Naive thymus-derived CD8-positive, alpha-beta T cell (primary cell): ENCODE measurements around the gene PCNX2. TPM values are rescaled to one million over a fixed set of nuclear protein-coding genes. Genes with fewer than 3 reads are reported as not detected.
A peak's percentile ranks its signal among the peaks of the same experiment; 100 is the strongest.
"Not testable (repeated sequence)": the region's sequence is repeated elsewhere in the genome, so short reads cannot be mapped to it uniquely, and the experiment has no call there.

ENCODE experiments used
- ATAC-seq, 2 donors: fragments of 150-1000 bp; cut with Tn5 transposase in 1 of 2; sonication (Bioruptor Pico), chemical (Tn5 transposase) in 1 of 2; 1 replicate in 1 of 2; 2 replicates in 1 of 2; pipeline ENCODE4 v1.10.0; 2021; ENCODE audit warnings: mild to moderate bottlenecking in 2 of 2, moderate library complexity in 2 of 2
- POLR2A ChIA-PET: fragments of 350-600 bp; sonication (Branson Sonifier 250); formaldehyde crosslinking; loops from one replicate; lab custom pipeline; 2021; ENCODE audit warnings: antibody characterized with exemption; lab: Charles Lee
- DNase-seq, 10 donors: peaks; one replicate each; pipeline versions ENCODE4 v3.0.0 to v3.0.0-alpha.2; 2020 to 2022
- H3K27ac Mint-ChIP-seq, 10 donors: one replicate each; pipeline ENCODE4 v1.8.0; 2020 to 2022; ENCODE audit warnings: mild to moderate bottlenecking in 10 of 10, mixed read lengths in 10 of 10, moderate library complexity in 4 of 10, inconsistent platforms in 1 of 10
- H3K27me3 Mint-ChIP-seq, 5 donors: one replicate each; pipeline ENCODE4 v1.8.0; 2021 to 2022; ENCODE audit warnings: mixed read lengths in 5 of 5
- H3K36me3 Mint-ChIP-seq, 3 donors: one replicate each; pipeline ENCODE4 v1.8.0; 2020 to 2022; ENCODE audit warnings: mixed read lengths in 3 of 3, mild to moderate bottlenecking in 2 of 3, inconsistent platforms in 1 of 3
- H3K4me1 Mint-ChIP-seq, 4 donors: one replicate each; pipeline ENCODE4 v1.8.0; 2021 to 2022; ENCODE audit warnings: mixed read lengths in 4 of 4
- H3K4me3 Mint-ChIP-seq, 10 donors: one replicate each; pipeline ENCODE4 v1.8.0; 2020 to 2022; ENCODE audit warnings: mild to moderate bottlenecking in 10 of 10, mixed read lengths in 10 of 10, moderate library complexity in 6 of 10, inconsistent platforms in 1 of 10
- H3K9me3 Mint-ChIP-seq, 9 donors: one replicate each; pipeline ENCODE4 v1.8.0; 2020 to 2022; ENCODE audit warnings: mixed read lengths in 9 of 9, mild to moderate bottlenecking in 3 of 9, inconsistent platforms in 1 of 9, moderate library complexity in 1 of 9
- polyA plus RNA-seq, 3 donors: library from polyadenylated mRNA; unstranded; fragments of 300-500 nt; fragmentation: Illumina TruSeq; gene quantifications; one replicate each; pipeline ENCODE4 v1.2.3, GENCODE V29; 2021
- total RNA-seq, 8 experiments: library from RNA in 2 of 8; stranded (reverse) in 2 of 8; gene quantifications; one replicate each; pipeline ENCODE4 v1.2.3 and lab custom pipeline; 2021 to 2026

The PCNX2 gene
- total and polyA plus RNA-seq, 5 experiments from 2014 or later: 2.2 to 54.8 (median 6.9) TPM

- DNase-seq: no peak
- Mint-ChIP-seq H3K9me3 (no peaks in the 10 kb centered on the region), H3K27me3 (no peaks in the 10 kb centered on the region), H3K4me3 (no peak overlapping the region), H3K36me3 (peaks cover 16 to 32% (median 27%) of the 10 kb centered on the region in 3 donors), H3K4me1 (no peaks in the 10 kb centered on the region), H3K27ac (peak overlapping the region in 1 of 10 donors; percentile 13)
- ATAC-seq: no peak
- POLR2A ChIA-PET: no interaction called here
These were observed 173.5 kb downstream of the PCNX2 start for GRCh38 chr1:233121947-233122559.

GRCh38 chr1:233114860-233115259, 180.7 kb downstream of the PCNX2 start:
- H3K36me3 Mint-ChIP-seq: peaks cover 12 to 49% (median 44%) of the 10 kb centered on the region in 3 donors
- H3K4me3 Mint-ChIP-seq: no peak overlapping the region
- ATAC-seq: no peak
- no peaks in the 10 kb centered on the region for H3K9me3 Mint-ChIP-seq
- peak overlapping the region in 1 of 10 donors; percentile 66 for H3K27ac Mint-ChIP-seq
- no peak for DNase-seq
- H3K27me3 Mint-ChIP-seq: no peaks in the 10 kb centered on the region
- POLR2A ChIA-PET: no interaction called here
- H3K4me1 Mint-ChIP-seq: peaks cover 9 to 25% (median 17%) of the 10 kb centered on the region in 4 donors

- Mint-ChIP-seq H3K36me3 (peaks cover 16 to 56% (median 50%) of the 10 kb centered on the region in 3 donors), H3K4me1 (peaks cover 9 to 25% (median 17%) of the 10 kb centered on the region in 4 donors), H3K4me3 (no peak overlapping the region), H3K27ac (peak overlapping the region in 5 of 10 donors; percentile 1 to 60 (median 31)), H3K27me3 (no peaks in the 10 kb centered on the region), H3K9me3 (no peaks in the 10 kb centered on the region)
- POLR2A ChIA-PET: no interaction called here
- ATAC-seq: no peak
- no peak for DNase-seq
These were observed 181.4 kb downstream of the PCNX2 start for GRCh38 chr1:233114159-233114558.

GRCh38 chr1:233113009-233113879, 182.3 kb downstream of the PCNX2 start:
- Mint-ChIP-seq H3K27me3 (no peaks in the 10 kb centered on the region), H3K4me1 (peaks cover 9 to 25% (median 17%) of the 10 kb centered on the region in 4 donors), H3K36me3 (peaks cover 20 to 58% (median 51%) of the 10 kb centered on the region in 3 donors), H3K4me3 (peak overlapping the region in 2 of 10 donors; percentile 3 to 46), H3K27ac (peak overlapping the region in 1 of 10 donors; percentile 85), H3K9me3 (no peaks in the 10 kb centered on the region)
- ATAC-seq (peak in 1 of 2 donors; percentile 22), DNase-seq (peak in 1 of 10 donors; percentile 4)
- POLR2A ChIA-PET: no interaction called here

DNA sequence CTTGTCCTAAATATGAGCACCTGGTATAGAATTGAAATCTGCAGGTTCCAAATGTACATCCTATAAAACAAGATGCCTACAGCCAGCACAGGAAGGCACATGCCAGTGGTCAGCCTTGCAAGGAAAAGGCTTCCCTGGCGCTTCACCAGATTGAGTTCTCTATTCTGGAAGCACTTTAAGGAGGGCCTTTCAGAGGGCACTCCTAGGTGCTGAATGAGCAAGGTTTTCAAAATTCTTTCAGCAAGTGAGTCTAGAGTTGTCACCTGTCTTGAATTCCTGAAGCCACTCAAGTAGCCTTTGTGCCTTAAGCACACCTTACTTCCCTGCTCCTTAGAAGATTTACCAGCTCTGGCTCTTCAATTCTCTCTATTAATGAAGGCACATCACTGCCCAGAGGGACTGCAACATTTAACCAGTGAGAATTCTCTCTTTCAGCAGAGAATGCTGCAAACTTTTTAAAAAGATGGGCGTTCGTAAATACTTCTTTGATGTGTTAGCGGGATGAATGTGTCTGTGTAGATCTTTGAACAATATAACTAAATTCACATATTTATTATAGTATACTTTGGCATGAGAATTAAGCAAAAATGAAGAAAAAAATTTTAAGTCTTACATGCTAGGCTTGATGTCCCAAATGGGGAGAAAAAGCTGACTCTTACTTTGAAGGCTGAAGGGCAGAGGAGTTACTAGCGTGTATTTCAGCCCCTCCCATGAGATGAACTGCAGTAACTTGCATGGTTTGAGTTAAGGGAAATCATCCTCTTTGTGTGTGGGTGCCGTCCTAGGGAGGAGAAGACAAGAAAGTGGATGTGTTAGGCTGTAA, 183.1 kb downstream of the PCNX2 start:
- Mint-ChIP-seq H3K4me3 (no peak overlapping the region), H3K36me3 (peaks cover 24 to 65% (median 57%) of the 10 kb centered on the region in 3 donors), H3K4me1 (peaks cover 9 to 25% (median 17%) of the 10 kb centered on the region in 4 donors), H3K9me3 (no peaks in the 10 kb centered on the region), H3K27me3 (no peaks in the 10 kb centered on the region), H3K27ac (no peak overlapping the region)
- DNase-seq (no peak), ATAC-seq (no peak)
- POLR2A ChIA-PET: no interaction called here

DNA sequence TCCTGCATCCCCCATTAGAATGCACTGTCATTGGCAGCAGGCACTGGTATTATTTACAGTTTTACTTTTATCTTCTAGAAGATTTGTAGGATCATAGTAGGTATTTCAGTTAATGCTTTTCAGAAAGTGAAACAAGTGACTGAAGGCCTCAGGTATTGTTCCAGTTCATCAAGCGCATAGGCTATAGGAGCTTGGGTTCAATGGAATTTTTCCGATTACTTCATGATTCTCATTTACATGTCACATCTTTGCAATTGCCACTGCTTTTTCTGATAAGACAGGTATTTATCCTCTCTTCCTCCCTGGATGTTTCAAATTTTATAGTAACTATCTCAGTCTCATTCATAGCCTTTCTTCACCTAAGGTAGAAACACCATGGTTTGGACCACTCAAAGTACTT, 183.8 kb downstream of the PCNX2 start:
- Mint-ChIP-seq H3K4me3 (no peak overlapping the region), H3K9me3 (no peaks in the 10 kb centered on the region), H3K4me1 (peaks cover 9 to 25% (median 17%) of the 10 kb centered on the region in 4 donors), H3K27me3 (no peaks in the 10 kb centered on the region), H3K36me3 (peaks cover 28 to 72% (median 62%) of the 10 kb centered on the region in 3 donors), H3K27ac (no peak overlapping the region)
- POLR2A ChIA-PET: no interaction called here
- DNase-seq (no peak), ATAC-seq (no peak)

- Mint-ChIP-seq H3K4me3 (no peak overlapping the region), H3K36me3 (peaks cover 22 to 72% (median 60%) of the 10 kb centered on the region in 3 donors), H3K4me1 (peaks cover 5 to 18% (median 13%) of the 10 kb centered on the region in 4 donors), H3K27ac (peak overlapping the region in 1 of 10 donors; percentile 2), H3K9me3 (peaks cover 0 to 2% (median 0%) of the 10 kb centered on the region in 9 donors), H3K27me3 (no peaks in the 10 kb centered on the region)
- POLR2A ChIA-PET: no interaction called here
- ATAC-seq (no peak), DNase-seq (no peak)
These were observed 186.4 kb downstream of the PCNX2 start for GRCh38 chr1:233109096-233109495.

DNA sequence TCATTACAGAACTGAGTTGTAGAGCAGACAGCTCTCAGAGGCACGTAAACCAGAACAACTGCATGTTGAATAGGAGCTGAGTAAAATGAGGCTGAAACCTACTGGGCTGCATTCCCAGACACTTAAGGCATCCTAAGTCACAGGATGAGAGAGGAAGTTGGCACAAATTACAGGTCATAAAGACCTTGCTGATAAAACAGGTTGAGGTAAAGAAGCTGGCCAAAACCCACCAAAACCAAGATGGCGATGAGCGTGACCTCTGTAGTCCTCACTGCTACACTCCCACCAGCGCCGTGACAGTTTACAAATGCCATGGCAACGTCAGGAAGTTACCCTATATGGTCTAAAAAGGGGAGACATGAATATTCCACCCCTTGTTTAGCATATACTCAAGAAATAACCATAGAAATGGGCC, 187.8 kb downstream of the PCNX2 start:
- Mint-ChIP-seq H3K9me3 (peaks cover 0 to 12% (median 0%) of the 10 kb centered on the region in 9 donors), H3K36me3 (peaks cover 27 to 76% (median 61%) of the 10 kb centered on the region in 3 donors)
- H3K27ac Mint-ChIP-seq, ATAC-seq, H3K27me3 Mint-ChIP-seq, H3K4me3 Mint-ChIP-seq, H3K4me1 Mint-ChIP-seq, POLR2A ChIA-PET, DNase-seq: not testable (repeated sequence)

DNA sequence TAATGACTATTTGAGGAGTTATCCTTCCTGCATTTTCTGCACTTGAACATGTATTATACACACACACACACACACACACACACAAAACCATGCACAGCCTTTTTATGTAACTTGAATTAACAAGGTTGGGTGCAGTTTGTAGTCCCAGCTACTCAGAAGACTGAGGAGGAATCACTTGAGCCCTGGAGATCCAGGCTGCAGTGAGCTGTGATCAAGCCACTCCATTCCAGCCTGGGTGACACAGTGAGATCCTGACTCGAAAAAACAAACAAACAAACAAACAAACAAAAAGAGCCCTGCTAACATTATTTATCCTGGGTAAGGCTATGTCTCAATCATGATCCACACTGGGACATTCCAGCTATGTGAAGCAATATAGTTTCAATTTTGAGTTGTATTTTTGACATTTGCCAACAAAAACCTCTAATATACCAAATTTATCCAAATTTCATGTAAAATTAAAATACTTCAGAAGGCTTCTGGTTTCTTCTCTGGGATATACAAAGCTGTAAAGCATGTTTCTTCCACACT, 188.3 kb downstream of the PCNX2 start:
- no peak overlapping the region for H3K27ac Mint-ChIP-seq
- H3K4me3 Mint-ChIP-seq: no peak overlapping the region
- peaks cover 27 to 72% (median 57%) of the 10 kb centered on the region in 3 donors for H3K36me3 Mint-ChIP-seq

DNA sequence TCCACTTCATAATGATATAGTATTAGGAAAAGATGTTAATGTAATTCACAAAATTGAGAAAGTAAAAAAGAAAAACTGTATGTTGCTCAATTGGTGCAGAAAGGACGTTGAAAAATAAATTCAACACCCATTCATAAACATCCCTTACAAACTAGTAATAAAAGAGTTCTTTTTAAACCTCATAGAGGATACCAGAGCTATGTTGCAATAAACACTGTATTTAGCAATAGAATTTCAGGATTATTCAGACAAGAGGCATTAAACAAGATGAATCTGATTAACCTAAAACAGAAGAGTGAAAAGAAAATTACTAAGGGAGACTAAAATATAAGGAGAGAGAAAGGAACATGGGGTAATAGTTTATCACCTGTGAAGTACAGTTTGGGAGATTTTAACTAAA, 190.3 kb downstream of the PCNX2 start:
- Mint-ChIP-seq H3K4me1 (no peaks in the 10 kb centered on the region), H3K36me3 (peaks cover 20 to 60% (median 43%) of the 10 kb centered on the region in 3 donors)

More for the DNA sequence above, 188.3 kb downstream of the PCNX2 start:
- no peak for DNase-seq
- POLR2A ChIA-PET: no interaction called here
- Mint-ChIP-seq H3K9me3 (peaks cover 0 to 14% (median 0%) of the 10 kb centered on the region in 9 donors), H3K4me1 (no peaks in the 10 kb centered on the region), H3K27me3 (no peaks in the 10 kb centered on the region)
- no peak for ATAC-seq

DNA sequence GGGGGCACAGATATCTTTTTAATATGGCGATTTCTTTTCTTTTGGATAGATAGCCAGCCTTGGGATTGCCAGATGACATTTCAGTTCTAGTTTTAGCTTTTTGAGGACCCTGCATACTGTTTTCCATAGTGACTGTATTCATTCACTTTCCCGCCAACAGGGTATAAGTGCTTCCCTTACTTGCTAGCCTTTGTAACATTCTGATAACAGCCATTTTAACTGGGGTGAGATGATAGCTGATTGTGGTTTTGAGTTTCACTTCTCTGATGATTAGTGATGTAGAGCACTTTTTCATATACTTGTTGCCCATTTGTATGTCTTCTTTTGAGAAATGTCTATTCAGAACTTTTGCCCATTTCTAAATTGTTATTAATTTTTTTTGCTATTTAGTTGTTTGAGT, 193.2 kb downstream of the PCNX2 start:
- Mint-ChIP-seq H3K4me3 (no peak overlapping the region), H3K36me3 (peaks cover 8 to 41% (median 23%) of the 10 kb centered on the region in 3 donors), H3K9me3 (peaks cover 0 to 14% (median 0%) of the 10 kb centered on the region in 9 donors), H3K27ac (no peak overlapping the region), H3K27me3 (no peaks in the 10 kb centered on the region), H3K4me1 (no peaks in the 10 kb centered on the region)
- DNase-seq (no peak), ATAC-seq (no peak)
- POLR2A ChIA-PET: no interaction called here

More for the DNA sequence above, 190.3 kb downstream of the PCNX2 start:
- POLR2A ChIA-PET: no interaction called here
- H3K27me3 Mint-ChIP-seq: no peaks in the 10 kb centered on the region
- no peak overlapping the region for H3K4me3 Mint-ChIP-seq
- DNase-seq (no peak), ATAC-seq (no peak)
- peaks cover 0 to 14% (median 0%) of the 10 kb centered on the region in 9 donors for H3K9me3 Mint-ChIP-seq
- no peak overlapping the region for H3K27ac Mint-ChIP-seq

DNA sequence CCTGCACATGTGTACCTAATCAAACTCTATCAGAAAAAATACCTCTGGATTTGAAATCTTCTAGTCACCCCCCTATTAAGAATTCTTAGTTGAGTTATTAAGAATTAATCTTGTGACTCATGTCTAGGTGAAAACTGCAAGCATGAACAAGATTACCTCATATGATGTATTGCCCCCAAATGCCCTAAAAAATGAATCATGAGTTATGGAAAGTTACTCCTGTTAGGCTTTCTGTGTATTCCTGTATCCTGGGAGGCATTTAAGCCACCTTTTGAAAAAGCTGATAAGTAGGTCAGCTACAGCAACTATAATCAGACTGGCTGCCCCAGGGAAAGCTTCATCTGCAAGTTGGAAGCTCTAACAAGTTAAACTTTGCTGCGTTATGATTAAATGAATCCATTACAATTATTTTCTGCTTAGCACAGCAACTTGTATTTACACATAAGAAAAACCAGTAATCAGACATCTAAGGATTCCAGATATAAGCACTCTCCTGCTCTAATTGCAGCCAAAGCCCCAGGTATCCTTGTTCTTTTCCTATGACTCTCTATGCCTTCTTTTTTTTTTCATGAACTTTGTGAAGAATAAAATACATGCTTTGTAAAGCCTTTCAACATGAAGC, 197.5 kb downstream of the PCNX2 start:
- DNase-seq (no peak), ATAC-seq (no peak)
- no peaks in the 10 kb centered on the region for H3K27me3 Mint-ChIP-seq
- H3K4me1 Mint-ChIP-seq: peaks cover 0 to 6% (median under 1%) of the 10 kb centered on the region in 4 donors
- POLR2A ChIA-PET: no interaction called here
- H3K9me3 Mint-ChIP-seq: peaks cover 0 to 5% (median 0%) of the 10 kb centered on the region in 9 donors
- peaks cover 4 to 37% (median 18%) of the 10 kb centered on the region in 3 donors for H3K36me3 Mint-ChIP-seq
- H3K27ac Mint-ChIP-seq: no peak overlapping the region
- no peak overlapping the region for H3K4me3 Mint-ChIP-seq
